K562 (cell line): Measurements from ENCODE around the gene CPEB1. TPM values are rescaled to one million over a fixed set of nuclear protein-coding genes. Genes with fewer than 3 reads are reported as not detected.

Source experiments
- ATAC-seq: fragments of 200-7000 bp; cut with Tn5 transposase; 3 replicates; pipeline ENCODE4 v1.9.1; 2020; ENCODE audit warnings: moderate library complexity
- BruUV-seq: library from RNA; stranded (reverse); fragments of 400-500 nt; replicated peaks from 2 replicates; lab custom pipeline; 2021; lab: Mats Ljungman, UMichigan
- CTCF ChIA-PET: fragments of 300-600 bp; formaldehyde crosslinking; extraction: SDS; loops from one replicate; lab custom pipeline; 2021; ENCODE audit warnings: low intra/inter-chr PET ratio; lab: Yijun Ruan, JAX
- POLR2A ChIA-PET: fragments of 300-600, 350-650 bp; sonication (Branson Sonifier 250); formaldehyde crosslinking; extraction: SDS; loops from one replicate; lab custom pipeline; 2021; ENCODE audit warnings: antibody characterized with exemption, inconsistent platforms; lab: Yijun Ruan, JAX
- DNase-seq, 4 experiments: peaks; one replicate each; pipeline versions ENCODE4 v3.0.0 to v3.0.0-alpha.2; 2011 to 2018; ENCODE audit warnings: low spot score in 3 of 4, mixed read lengths in 3 of 4; ENCODE audit errors: extremely low read depth in 1 of 4
- FAIRE-seq: peaks from 2 replicates; lab custom pipeline; 2011; peaks lifted over from hg19 to GRCh38; lab: Jason Lieb, UNC
- H2AFZ ChIP-seq: 2 replicates; pipeline ENCODE4 v1.6.0; 2011; ENCODE audit warnings: low read depth, low read length, control low read depth, inconsistent platforms
- H3K27ac ChIP-seq: fragments of 200-600 bp; 3 replicates; pipeline ENCODE4 v1.8.0; 2011; ENCODE audit warnings: low read depth, mild to moderate bottlenecking, control low read depth, inconsistent platforms, low read length, moderate library complexity, mixed read lengths; ENCODE audit errors: extremely low read depth
- H3K27me3 ChIP-seq, 2 experiments: fragments of 300-600 bp in 1 of 2; 2 replicates in 1 of 2; 3 replicates in 1 of 2; pipeline versions ENCODE4 v1.6.0 to v1.8.0; 2011; ENCODE audit warnings: inconsistent platforms in 2 of 2, low read length in 2 of 2, mild to moderate bottlenecking in 1 of 2, mixed read lengths in 1 of 2, moderate library complexity in 1 of 2; ENCODE audit not compliant: control insufficient read depth in 2 of 2, insufficient read depth in 2 of 2
- H3K36me3 ChIP-seq: fragments of 300-600 bp; 3 replicates; pipeline ENCODE4 v1.8.0; 2011; ENCODE audit warnings: mild to moderate bottlenecking, low read length, inconsistent platforms; ENCODE audit not compliant: control insufficient read depth, insufficient read depth
- H3K4me1 ChIP-seq, 2 experiments: fragments of 200-600 bp in 1 of 2; replicated peaks in 1 of 2; 2 replicates in 1 of 2; 3 replicates in 1 of 2; pipeline versions ENCODE4 v1.5.1 to v1.8.0; 2011; ENCODE audit warnings: inconsistent platforms in 2 of 2, low read length in 2 of 2, mild to moderate bottlenecking in 1 of 2, mixed read lengths in 1 of 2, moderate library complexity in 1 of 2; ENCODE audit not compliant: control insufficient read depth in 2 of 2, insufficient read depth in 2 of 2
- H3K4me2 ChIP-seq: 2 replicates; pipeline ENCODE4 v1.6.1; 2011; ENCODE audit warnings: low read length, control low read depth, inconsistent platforms, mixed read lengths; ENCODE audit not compliant: insufficient read depth
- H3K4me3 ChIP-seq: fragments of 200-600 bp; sonication (generic), shearing (Covaris generic); 2 replicates; pipeline ENCODE4 v1.5.1; 2016; ENCODE audit warnings: control low read depth, inconsistent platforms
- H3K79me2 ChIP-seq: fragments of 200-600 bp; 3 replicates; pipeline ENCODE4 v1.8.0; 2011; ENCODE audit warnings: low read length, inconsistent platforms; ENCODE audit not compliant: control insufficient read depth, insufficient read depth
- H3K9ac ChIP-seq, 2 experiments: 2 replicates each; pipeline versions ENCODE4 v1.6.0 to v1.6.1; 2011; ENCODE audit warnings: low read depth in 2 of 2, low read length in 2 of 2, control low read depth in 1 of 2, inconsistent platforms in 1 of 2, mild to moderate bottlenecking in 1 of 2, mixed read lengths in 1 of 2; ENCODE audit not compliant: insufficient read depth in 1 of 2
- H3K9me1 ChIP-seq: one replicate; pipeline ENCODE4 v1.6.0; 2011; ENCODE audit warnings: inconsistent platforms, mild to moderate bottlenecking, low read length, moderate library complexity; ENCODE audit not compliant: control insufficient read depth, insufficient read depth
- H3K9me3 ChIP-seq: replicated peaks from 2 replicates; pipeline ENCODE4 v1.5.1; 2011; ENCODE audit warnings: low read depth, low read length, inconsistent platforms; ENCODE audit not compliant: control insufficient read depth, insufficient read depth
- H4K20me1 ChIP-seq: replicated peaks from 2 replicates; pipeline ENCODE4 v1.6.1; 2011; ENCODE audit warnings: low read length, inconsistent platforms, mixed read lengths; ENCODE audit not compliant: control insufficient read depth, insufficient read depth
- EZH2 ChIP-seq: IDR thresholded peaks from 2 replicates; pipeline ENCODE4 v1.6.1; 2012; ENCODE audit warnings: low read depth, mild to moderate bottlenecking, inconsistent platforms, low read length, borderline replicate concordance
- HNRNPLL ChIP-seq: fragments of 200-400 bp; formaldehyde crosslinking; IDR thresholded peaks from 2 replicates; pipeline ENCODE4 v1.6.1; 2017; ENCODE audit warnings: low read length, low read depth, mild to moderate bottlenecking; ENCODE audit not compliant: poor library complexity, severe bottlenecking
- NR4A1 ChIP-seq, 2 experiments: fragments of 250-450 bp in 1 of 2; fragments of 450-650 bp in 1 of 2; sonication (Bioruptor Pico) in 1 of 2; IDR thresholded peaks; 2 replicates each; pipeline versions ENCODE4 v1.4.0 to v1.6.1; 2016 to 2020; ENCODE audit warnings: mild to moderate bottlenecking in 2 of 2, missing compliant biosample characterization in 1 of 2, missing genetic modification characterization in 1 of 2, moderate library complexity in 1 of 2
- PCBP2 ChIP-seq: fragments of 200-400 bp; formaldehyde crosslinking; IDR thresholded peaks from 2 replicates; pipeline ENCODE4 v1.6.1; 2018; ENCODE audit warnings: low read length, low read depth, mild to moderate bottlenecking, moderate library complexity; ENCODE audit not compliant: poor library complexity, severe bottlenecking
- TGIF2 ChIP-seq: sonication (generic); formaldehyde crosslinking; IDR thresholded peaks from 2 replicates; pipeline ENCODE4 v1.8.1; 2022; ENCODE audit warnings: mild to moderate bottlenecking, missing genetic modification reagents, moderate library complexity
- ZC3H4 ChIP-seq: sonication (generic); formaldehyde crosslinking; IDR thresholded peaks from 2 replicates; pipeline ENCODE4 v1.9.0; 2021; ENCODE audit warnings: missing genetic modification reagents, borderline replicate concordance
- ZKSCAN8 ChIP-seq: fragments of 200-800 bp; sonication (Bioruptor generic); IDR thresholded peaks from 2 replicates; pipeline ENCODE4 v1.6.1; 2016; ENCODE audit warnings: missing genetic modification characterization, missing compliant biosample characterization
- ZNF146 ChIP-seq: IDR thresholded peaks from one replicate; pipeline ENCODE4 v1.6.1; 2018; ENCODE audit warnings: missing compliant biosample characterization; ENCODE audit not compliant: unreplicated experiment
- ZNF224 ChIP-seq: sonication (generic); formaldehyde crosslinking; IDR thresholded peaks from 2 replicates; pipeline ENCODE4 v1.8.0; 2022; ENCODE audit warnings: mild to moderate bottlenecking, missing genetic modification reagents
- WGBS: fragments of 100-300 bp; shearing (Covaris generic); methylation state at CpG from one replicate; pipeline ENCODE4 v1.1.6; 2016; ENCODE audit warnings: low coverage, mixed read lengths; ENCODE audit not compliant: insufficient coverage; ENCODE audit errors: missing lambda C conversion rate; 5-methylcytosine and 5-hydroxymethylcytosine counted together
- in situ Hi-C: fragments of 300-500 bp; cut with MboI; formaldehyde crosslinking; loops from 4 replicates; pipeline ENCODE4 v1.15.0; 2018; ENCODE audit warnings: inconsistent platforms, mixed read lengths
- intact Hi-C: fragments of 100-400 bp; cut with micrococcal nuclease; formaldehyde crosslinking; loops from 2 replicates; pipeline ENCODE4 v1.14.2; 2022
- polyA plus RNA-seq, 8 experiments: library from polyadenylated mRNA; depleted of rRNA in 4 of 8; stranded (reverse) in 5 of 8; unstranded in 3 of 8; fragments of >200 nt; fragmentation: Nextera tagmentation in 2 of 8; fragmentation: Illumina TruSeq in 1 of 8; extraction: Ambion mirVana in 2 of 8; extraction: Trizol in 1 of 8; gene quantifications; 2 replicates each; pipeline versions ENCODE4 v1.2.1 to v1.2.3, GENCODE V29; 2011 to 2014; ENCODE audit warnings: inconsistent platforms in 1 of 8, missing spikeins in 1 of 8
- total RNA-seq, 7 experiments: library from RNA; depleted of rRNA in 6 of 7; stranded (reverse); fragments of >200 nt in 6 of 7; fragmentation: Illumina TruSeq in 2 of 7; extraction: Trizol in 2 of 7; gene quantifications; 2 replicates each; pipeline versions ENCODE4 v1.2.1 to v1.2.3, GENCODE V29; 2011 to 2021; ENCODE audit warnings: low replicate concordance in 1 of 7
- TF ChIP-seq, protein P1 (sequence below): fragments of 450-650 bp; formaldehyde crosslinking; IDR thresholded peaks from 2 replicates; pipeline ENCODE4 v1.4.0; 2020; ENCODE audit warnings: mild to moderate bottlenecking, moderate library complexity
- TF ChIP-seq, protein P2 (sequence below), 2 experiments: fragments of 450-650 bp; conservative IDR thresholded peaks; 2 replicates each; pipeline ENCODE4 v1.6.1; 2017; ENCODE audit warnings: mild to moderate bottlenecking in 2 of 2, moderate library complexity in 2 of 2
- TF ChIP-seq, protein P3 (sequence below): sonication (generic); formaldehyde crosslinking; IDR thresholded peaks from 2 replicates; pipeline ENCODE4 v1.8.1; 2022; ENCODE audit warnings: missing genetic modification reagents
- TF ChIP-seq, protein P4 (sequence below): fragments of 450-650 bp; formaldehyde crosslinking; conservative IDR thresholded peaks from 2 replicates; pipeline ENCODE4 v1.4.0; 2022; ENCODE audit warnings: mild to moderate bottlenecking, missing genetic modification characterization

CPEB1 gene
- total and polyA plus RNA-seq, 9 of the 15 experiments (the other 6 are each of a cell fraction or from before 2014, with no cell fraction given): 2.2 to 13.4 (median 9.7) TPM

DNA sequence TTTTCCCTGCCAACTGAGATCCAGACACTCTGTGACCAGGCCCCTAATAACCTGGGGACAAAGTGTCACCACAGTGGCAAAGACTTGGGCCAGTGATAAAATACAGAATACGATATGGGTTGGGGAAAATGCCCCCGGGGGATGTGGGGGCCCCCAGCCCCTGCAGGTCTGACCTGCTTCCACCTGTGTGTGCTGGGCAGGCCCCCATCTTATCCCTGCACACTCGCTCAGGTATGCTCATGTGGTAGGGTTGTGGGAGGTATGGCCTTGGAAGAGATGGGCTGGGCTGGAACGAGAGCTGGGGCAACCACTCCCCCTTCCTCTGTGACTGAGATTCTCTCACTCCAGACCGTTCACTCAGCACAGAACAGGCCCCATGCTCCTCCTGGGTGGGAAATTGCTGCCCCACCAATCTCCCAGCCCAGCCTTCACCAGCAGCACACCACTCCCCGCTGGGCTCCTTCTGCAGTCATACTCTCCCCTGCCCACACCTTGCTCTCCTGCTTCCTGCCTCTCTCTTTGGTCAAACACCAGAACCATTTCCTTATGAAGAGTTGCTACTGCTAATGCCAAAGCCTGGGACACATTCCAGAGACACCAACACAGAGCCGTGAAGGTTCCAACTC is 9.6 kb upstream of the CPEB1 start (continued):
- TF ChIP-seq, protein P1, sequence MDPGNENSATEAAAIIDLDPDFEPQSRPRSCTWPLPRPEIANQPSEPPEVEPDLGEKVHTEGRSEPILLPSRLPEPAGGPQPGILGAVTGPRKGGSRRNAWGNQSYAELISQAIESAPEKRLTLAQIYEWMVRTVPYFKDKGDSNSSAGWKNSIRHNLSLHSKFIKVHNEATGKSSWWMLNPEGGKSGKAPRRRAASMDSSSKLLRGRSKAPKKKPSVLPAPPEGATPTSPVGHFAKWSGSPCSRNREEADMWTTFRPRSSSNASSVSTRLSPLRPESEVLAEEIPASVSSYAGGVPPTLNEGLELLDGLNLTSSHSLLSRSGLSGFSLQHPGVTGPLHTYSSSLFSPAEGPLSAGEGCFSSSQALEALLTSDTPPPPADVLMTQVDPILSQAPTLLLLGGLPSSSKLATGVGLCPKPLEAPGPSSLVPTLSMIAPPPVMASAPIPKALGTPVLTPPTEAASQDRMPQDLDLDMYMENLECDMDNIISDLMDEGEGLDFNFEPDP: no peak
- TF ChIP-seq, protein P2, sequence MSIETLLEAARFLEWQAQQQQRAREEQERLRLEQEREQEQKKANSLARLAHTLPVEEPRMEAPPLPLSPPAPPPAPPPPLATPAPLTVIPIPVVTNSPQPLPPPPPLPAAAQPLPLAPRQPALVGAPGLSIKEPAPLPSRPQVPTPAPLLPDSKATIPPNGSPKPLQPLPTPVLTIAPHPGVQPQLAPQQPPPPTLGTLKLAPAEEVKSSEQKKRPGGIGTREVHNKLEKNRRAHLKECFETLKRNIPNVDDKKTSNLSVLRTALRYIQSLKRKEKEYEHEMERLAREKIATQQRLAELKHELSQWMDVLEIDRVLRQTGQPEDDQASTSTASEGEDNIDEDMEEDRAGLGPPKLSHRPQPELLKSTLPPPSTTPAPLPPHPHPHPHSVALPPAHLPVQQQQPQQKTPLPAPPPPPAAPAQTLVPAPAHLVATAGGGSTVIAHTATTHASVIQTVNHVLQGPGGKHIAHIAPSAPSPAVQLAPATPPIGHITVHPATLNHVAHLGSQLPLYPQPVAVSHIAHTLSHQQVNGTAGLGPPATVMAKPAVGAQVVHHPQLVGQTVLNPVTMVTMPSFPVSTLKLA (conservative IDR thresholded peaks at IDR 0.05): no peak
- TF ChIP-seq TGIF2 (CRISPR knock-in tag) (no peak), ZKSCAN8 (CRISPR knock-in tag) (no peak)

DNA sequence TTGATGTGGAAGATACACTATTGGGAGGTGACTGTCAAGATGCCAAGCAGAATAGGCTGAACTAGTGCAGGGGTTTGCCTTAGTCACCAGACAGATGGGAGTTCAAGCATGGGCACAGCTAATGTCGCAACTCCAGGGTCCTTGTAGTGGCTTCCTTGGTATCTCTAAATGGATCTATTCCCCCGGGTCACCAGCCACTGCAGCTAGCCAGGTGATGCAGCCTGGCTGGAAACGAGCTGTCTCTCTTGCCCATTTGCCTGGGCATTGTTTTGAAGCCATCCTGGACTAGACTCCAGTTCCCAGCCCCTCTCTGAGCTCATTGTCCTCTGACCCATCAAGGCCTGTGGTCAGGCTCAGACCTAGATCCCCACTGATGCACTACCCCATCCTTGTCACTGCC is 8.4 kb upstream of the CPEB1 start:
- Histone ChIP-seq H3K4me3 (no peak overlapping the region), H3K4me1 (no peaks in the 10 kb centered on the region), H3K79me2 (no peaks in the 10 kb centered on the region), H3K9me1 (no peaks in the 10 kb centered on the region), H3K27ac (no peak overlapping the region), H3K36me3 (no peaks in the 10 kb centered on the region), H2AFZ (no peak overlapping the region), H3K9ac (no peak overlapping the region), H4K20me1 (no peaks in the 10 kb centered on the region), H3K4me2 (no peak overlapping the region), H3K27me3 (peaks cover 0 to 17% of the 10 kb centered on the region in 2 experiments; a peak in 2 of 5 replicates), H3K9me3 (no peaks in the 10 kb centered on the region)
- POLR2A ChIA-PET: interaction anchor here (0.7 kb wide), 1 partner anchor 10 kb away, joined by 3 read pairs; no protein-coding TSS in a partner anchor
- BruUV-seq: no TSS peak
- intact Hi-C loops (no loop called here), in situ Hi-C loops (no loop called here)
- no peak for ATAC-seq
- DNase-seq: no peak
- 12% methylated on average over 3 of the region's 3 CpGs for WGBS
- no peak for FAIRE-seq
- CTCF ChIA-PET: no interaction called here
- no peak for TF ChIP-seq ZNF224
- no peak for TF ChIP-seq EZH2
- TF ChIP-seq ZNF146 (CRISPR knock-in tag): no peak
- no peak for TF ChIP-seq HNRNPLL
- no peak for TF ChIP-seq NR4A1 (CRISPR knock-in tag; IDR thresholded peaks at IDR 0.05)
- TF ChIP-seq NR4A1 (tag; IDR thresholded peaks at IDR 0.05): no peak
- no peak for TF ChIP-seq ZC3H4 (CRISPR knock-in tag)
- no peak for TF ChIP-seq PCBP2
- TF ChIP-seq, protein P3, sequence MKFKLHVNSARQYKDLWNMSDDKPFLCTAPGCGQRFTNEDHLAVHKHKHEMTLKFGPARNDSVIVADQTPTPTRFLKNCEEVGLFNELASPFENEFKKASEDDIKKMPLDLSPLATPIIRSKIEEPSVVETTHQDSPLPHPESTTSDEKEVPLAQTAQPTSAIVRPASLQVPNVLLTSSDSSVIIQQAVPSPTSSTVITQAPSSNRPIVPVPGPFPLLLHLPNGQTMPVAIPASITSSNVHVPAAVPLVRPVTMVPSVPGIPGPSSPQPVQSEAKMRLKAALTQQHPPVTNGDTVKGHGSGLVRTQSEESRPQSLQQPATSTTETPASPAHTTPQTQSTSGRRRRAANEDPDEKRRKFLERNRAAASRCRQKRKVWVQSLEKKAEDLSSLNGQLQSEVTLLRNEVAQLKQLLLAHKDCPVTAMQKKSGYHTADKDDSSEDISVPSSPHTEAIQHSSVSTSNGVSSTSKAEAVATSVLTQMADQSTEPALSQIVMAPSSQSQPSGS (CRISPR knock-in tag): no peak
- TF ChIP-seq, protein P4, sequence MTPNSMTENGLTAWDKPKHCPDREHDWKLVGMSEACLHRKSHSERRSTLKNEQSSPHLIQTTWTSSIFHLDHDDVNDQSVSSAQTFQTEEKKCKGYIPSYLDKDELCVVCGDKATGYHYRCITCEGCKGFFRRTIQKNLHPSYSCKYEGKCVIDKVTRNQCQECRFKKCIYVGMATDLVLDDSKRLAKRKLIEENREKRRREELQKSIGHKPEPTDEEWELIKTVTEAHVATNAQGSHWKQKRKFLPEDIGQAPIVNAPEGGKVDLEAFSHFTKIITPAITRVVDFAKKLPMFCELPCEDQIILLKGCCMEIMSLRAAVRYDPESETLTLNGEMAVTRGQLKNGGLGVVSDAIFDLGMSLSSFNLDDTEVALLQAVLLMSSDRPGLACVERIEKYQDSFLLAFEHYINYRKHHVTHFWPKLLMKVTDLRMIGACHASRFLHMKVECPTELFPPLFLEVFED (CRISPR knock-in tag): no peak
